HG03066 (cell line): ENCODE results near the gene FRMD4A.

Experiments used
- ATAC-seq: cut with Tn5 transposase; IDR thresholded peaks from one replicate; pipeline ENCODE4 v1.9.1; 2021; ENCODE audit warnings: low read depth; ENCODE audit not compliant: unreplicated experiment

Gene FRMD4A

GRCh38 chr10:13701157-13701919 lies 629.4 kb downstream of the FRMD4A start:
- ATAC-seq = no peak

GRCh38 chr10:13700473-13701144 lies 630.1 kb downstream of the FRMD4A start:
- no peak for ATAC-seq

- ATAC-seq = no peak
Measured at GRCh38 chr10:13699216-13699615, 631.5 kb downstream of the FRMD4A start.

- ATAC-seq = no peak
Measured at GRCh38 chr10:13698217-13698616, 632.5 kb downstream of the FRMD4A start.

GRCh38 chr10:13696071-13696470 lies 634.7 kb downstream of the FRMD4A start:
- no peak for ATAC-seq

GRCh38 chr10:13695588-13695987 lies 635.1 kb downstream of the FRMD4A start:
- ATAC-seq = no peak

GRCh38 chr10:13693783-13694700 lies 636.7 kb downstream of the FRMD4A start:
- no peak for ATAC-seq

- no peak for ATAC-seq
Measured at GRCh38 chr10:13690281-13690825, 640.4 kb downstream of the FRMD4A start.

- ATAC-seq = no peak
Measured at GRCh38 chr10:13686331-13686752, 644.4 kb downstream of the FRMD4A start.

- no peak for ATAC-seq
Measured at GRCh38 chr10:13685885-13686284, 644.8 kb downstream of the FRMD4A start.

GRCh38 chr10:13684806-13685482 lies 645.8 kb downstream of the FRMD4A start:
- ATAC-seq = no peak

GRCh38 chr10:13684252-13684791 lies 646.4 kb downstream of the FRMD4A start:
- no peak for ATAC-seq

- ATAC-seq = no peak
Measured at GRCh38 chr10:13683017-13683416, 647.7 kb downstream of the FRMD4A start.

- ATAC-seq = no peak
Measured at GRCh38 chr10:13681960-13682359, 648.8 kb downstream of the FRMD4A start.

- no peak for ATAC-seq
Measured at GRCh38 chr10:13681528-13681927, 649.2 kb downstream of the FRMD4A start.

GRCh38 chr10:13681095-13681494 lies 649.6 kb downstream of the FRMD4A start:
- no peak for ATAC-seq

- ATAC-seq = no peak
Measured at GRCh38 chr10:13678101-13678843, 652.5 kb downstream of the FRMD4A start.

GRCh38 chr10:13674645-13675588 lies 655.8 kb downstream of the FRMD4A start:
- no peak for ATAC-seq
